Smooth muscle cell (in vitro differentiated cells): ENCODE measurements around the gene BABAM2. TPM values are rescaled to one million over a fixed set of nuclear protein-coding genes. Genes with fewer than 3 reads are reported as not detected.
"Not testable (repeated sequence)": the region's sequence is repeated elsewhere in the genome, so short reads cannot be mapped to it uniquely, and the experiment has no call there.

Experiments
- DNase-seq: peaks from one replicate; lab custom pipeline; 2025; ENCODE audit not compliant: unreplicated experiment; lab: John Stamatoyannopoulos, UW
- H2AFZ ChIP-seq: fragments of 200-600 bp; sonication (generic); 2 replicates; pipeline ENCODE4 v1.6.0; 2016; ENCODE audit warnings: antibody characterized with exemption, low read depth, mild to moderate bottlenecking
- H3F3A ChIP-seq: fragments of 200-600 bp; sonication (generic); 2 replicates; pipeline ENCODE4 v1.6.0; 2017; ENCODE audit warnings: antibody characterized with exemption, low read depth
- H3K27ac ChIP-seq: fragments of 200-600 bp; sonication (generic); 2 replicates; pipeline ENCODE4 v1.5.1; 2016; ENCODE audit warnings: low read depth, mild to moderate bottlenecking
- H3K27me3 ChIP-seq: fragments of 200-600 bp; sonication (generic); 2 replicates; pipeline ENCODE4 v1.6.1; 2016; ENCODE audit warnings: low read depth, mild to moderate bottlenecking
- H3K36me3 ChIP-seq: fragments of 200-600 bp; sonication (generic); 2 replicates; pipeline ENCODE4 v1.5.1; 2016; ENCODE audit warnings: low read depth
- H3K4me1 ChIP-seq: fragments of 200-600 bp; sonication (generic); 2 replicates; pipeline ENCODE4 v1.5.1; 2016; ENCODE audit warnings: low read depth
- H3K4me2 ChIP-seq: fragments of 200-600 bp; sonication (generic); 2 replicates; pipeline ENCODE4 v1.6.0; 2016; ENCODE audit warnings: mild to moderate bottlenecking
- H3K4me3 ChIP-seq: fragments of 200-600 bp; sonication (generic); 2 replicates; pipeline ENCODE4 v1.5.1; 2016; ENCODE audit warnings: mild to moderate bottlenecking
- H3K79me2 ChIP-seq: fragments of 200-600 bp; sonication (generic); 2 replicates; pipeline ENCODE4 v1.6.0; 2016; ENCODE audit warnings: low read depth, mild to moderate bottlenecking
- H3K9ac ChIP-seq: fragments of 200-600 bp; sonication (generic); 2 replicates; pipeline ENCODE4 v1.6.0; 2016; ENCODE audit warnings: low read depth
- H3K9me3 ChIP-seq: fragments of 200-600 bp; sonication (generic); replicated peaks from 2 replicates; pipeline ENCODE4 v1.5.1; 2016; ENCODE audit warnings: low read depth
- H4K20me1 ChIP-seq: fragments of 200-600 bp; sonication (generic); 2 replicates; pipeline ENCODE4 v1.6.0; 2016; ENCODE audit warnings: low read depth
- WGBS: methylation state at CpG from one replicate; pipeline ENCODE4 v1.1.7; 2016; ENCODE audit warnings: low lambda C conversion rate; 5-methylcytosine and 5-hydroxymethylcytosine counted together
- polyA plus RNA-seq: library from polyadenylated mRNA; unstranded; fragments of >200 nt; fragmentation: Nextera tagmentation; extraction: Ambion mirVana; gene quantifications from 2 replicates; pipeline ENCODE4 v1.2.1, GENCODE V29; 2016
- total RNA-seq: library from RNA; depleted of rRNA; stranded (reverse); fragments of >200 nt; gene quantifications from 2 replicates; pipeline ENCODE4 v1.2.3, GENCODE V29; 2014
- TF ChIP-seq, protein P1 (sequence below): fragments of 200-600 bp; sonication (generic); IDR thresholded peaks from 2 replicates; pipeline ENCODE4 v1.5.1; 2017; ENCODE audit warnings: borderline replicate concordance, mild to moderate bottlenecking, antibody characterized with exemption; ENCODE audit not compliant: insufficient read depth, poor library complexity, severe bottlenecking

Gene BABAM2
- total and polyA plus RNA-seq, 2 experiments from 2014 or later: 26.5 to 29.1 TPM

DNA sequence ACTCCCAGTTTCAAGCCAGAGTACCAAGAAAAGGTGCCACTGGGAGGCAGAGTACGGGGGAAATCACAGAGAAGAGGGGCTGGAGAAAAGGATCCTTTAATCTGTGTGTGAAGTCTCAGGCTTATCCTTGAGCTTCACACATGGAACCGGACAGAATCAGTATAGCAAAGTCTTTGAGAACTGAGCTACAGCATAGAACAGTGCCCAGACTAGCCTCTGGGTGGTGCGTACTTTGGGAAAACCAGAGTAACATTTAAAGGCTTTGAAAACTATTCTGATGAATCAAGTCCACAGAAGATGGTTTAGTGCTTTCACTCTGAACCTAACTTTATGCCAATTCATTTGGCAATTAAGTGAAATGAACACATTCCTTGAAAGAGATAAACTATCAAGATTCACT lies 83.1 kb downstream of the BABAM2 start:
- no peaks in the 10 kb centered on the region for H3K36me3 ChIP-seq
- peak overlapping the region; percentile 46 for H3K27ac ChIP-seq
- H3K9ac ChIP-seq: no peak overlapping the region
- peak overlapping the region; percentile 38 for H3K4me2 ChIP-seq
- no peaks in the 10 kb centered on the region for H3K79me2 ChIP-seq
- H4K20me1 ChIP-seq: no peaks in the 10 kb centered on the region
- H3F3A ChIP-seq: no peaks in the 10 kb centered on the region
- DNase-seq: no peak
- no peaks in the 10 kb centered on the region for H3K27me3 ChIP-seq
- H3K9me3 ChIP-seq: no peaks in the 10 kb centered on the region
- TF ChIP-seq, protein P1, sequence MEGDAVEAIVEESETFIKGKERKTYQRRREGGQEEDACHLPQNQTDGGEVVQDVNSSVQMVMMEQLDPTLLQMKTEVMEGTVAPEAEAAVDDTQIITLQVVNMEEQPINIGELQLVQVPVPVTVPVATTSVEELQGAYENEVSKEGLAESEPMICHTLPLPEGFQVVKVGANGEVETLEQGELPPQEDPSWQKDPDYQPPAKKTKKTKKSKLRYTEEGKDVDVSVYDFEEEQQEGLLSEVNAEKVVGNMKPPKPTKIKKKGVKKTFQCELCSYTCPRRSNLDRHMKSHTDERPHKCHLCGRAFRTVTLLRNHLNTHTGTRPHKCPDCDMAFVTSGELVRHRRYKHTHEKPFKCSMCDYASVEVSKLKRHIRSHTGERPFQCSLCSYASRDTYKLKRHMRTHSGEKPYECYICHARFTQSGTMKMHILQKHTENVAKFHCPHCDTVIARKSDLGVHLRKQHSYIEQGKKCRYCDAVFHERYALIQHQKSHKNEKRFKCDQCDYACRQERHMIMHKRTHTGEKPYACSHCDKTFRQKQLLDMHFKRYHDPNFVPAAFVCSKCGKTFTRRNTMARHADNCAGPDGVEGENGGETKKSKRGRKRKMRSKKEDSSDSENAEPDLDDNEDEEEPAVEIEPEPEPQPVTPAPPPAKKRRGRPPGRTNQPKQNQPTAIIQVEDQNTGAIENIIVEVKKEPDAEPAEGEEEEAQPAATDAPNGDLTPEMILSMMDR: no peak
- peak overlapping the region; percentile 79 for H2AFZ ChIP-seq
- WGBS: 26% methylated on average over 3 of the region's 3 CpGs
- H3K4me1 ChIP-seq: no peaks in the 10 kb centered on the region
- no peak overlapping the region for H3K4me3 ChIP-seq

DNA sequence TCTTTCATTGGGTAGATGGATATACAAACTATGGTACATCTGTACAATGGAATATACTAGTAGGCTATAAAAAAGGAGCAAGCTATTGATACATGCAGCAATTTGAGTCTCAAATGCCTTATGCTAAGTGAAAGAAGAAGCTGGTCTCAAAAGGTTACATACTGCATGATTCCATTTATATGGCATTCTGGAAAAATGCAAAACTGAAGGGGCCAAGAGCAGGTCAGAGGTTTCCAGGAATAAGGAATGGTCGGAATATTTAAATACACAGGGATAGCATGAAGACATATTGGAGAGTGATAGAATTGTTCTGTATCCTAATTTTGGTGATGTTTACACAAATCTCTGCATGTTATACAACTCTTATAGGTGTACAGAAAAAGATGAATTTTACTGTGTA lies 85.8 kb downstream of the BABAM2 start:
- Histone ChIP-seq H3K9me3 (no peaks in the 10 kb centered on the region), H3K79me2 (peaks cover 3% of the 10 kb centered on the region), H3K36me3 (no peaks in the 10 kb centered on the region), H3K27ac (no peak overlapping the region), H3K9ac (no peak overlapping the region), H3K4me3 (no peak overlapping the region), H4K20me1 (no peaks in the 10 kb centered on the region), H2AFZ (no peak overlapping the region), H3F3A (no peaks in the 10 kb centered on the region), H3K4me2 (no peak overlapping the region), H3K4me1 (peaks cover 2% of the 10 kb centered on the region), H3K27me3 (no peaks in the 10 kb centered on the region)
- TF ChIP-seq, protein P1: no peak
- DNase-seq: no peak
- WGBS: 100% methylated on average over 1 of the region's 1 CpG

- no peak for DNase-seq
- 52% methylated on average over 3 of the region's 3 CpGs for WGBS
- peak overlapping the region; percentile 58 for H3K27ac ChIP-seq
These were observed 87.3 kb downstream of the BABAM2 start for GRCh38 chr2:27977731-27978312.

GRCh38 chr2:27978761-27979160 lies 88.2 kb downstream of the BABAM2 start:
- not testable (repeated sequence) for H3K4me1 ChIP-seq, DNase-seq, H3K36me3 ChIP-seq, H3K27ac ChIP-seq, H4K20me1 ChIP-seq, H3K9ac ChIP-seq, H2AFZ ChIP-seq, H3K27me3 ChIP-seq, H3K4me2 ChIP-seq, H3F3A ChIP-seq, H3K4me3 ChIP-seq, H3K9me3 ChIP-seq
- H3K79me2 ChIP-seq: peaks cover 16% of the 10 kb centered on the region
- WGBS: 92% methylated on average over 2 of the region's 2 CpGs

More at GRCh38 chr2:27977731-27978312, 87.3 kb downstream of the BABAM2 start:
- Histone ChIP-seq H3F3A (no peaks in the 10 kb centered on the region), H2AFZ (no peak overlapping the region), H3K9me3 (no peaks in the 10 kb centered on the region), H3K4me2 (peak overlapping the region; percentile 52), H4K20me1 (no peaks in the 10 kb centered on the region), H3K9ac (no peak overlapping the region), H3K4me3 (no peak overlapping the region), H3K4me1 (peaks cover 2% of the 10 kb centered on the region), H3K36me3 (no peaks in the 10 kb centered on the region), H3K27me3 (no peaks in the 10 kb centered on the region), H3K79me2 (peaks cover 11% of the 10 kb centered on the region)
- TF ChIP-seq, protein P1: no peak
